Middle frontal gyrus (tissue), 1 donor: ENCODE results near the gene CYP2S1.

Source experiments
- DNase-seq: peaks from one replicate; pipeline ENCODE4 v3.0.0-alpha.2; 2015; ENCODE audit warnings: low spot score; ENCODE audit errors: extremely low spot score

CYP2S1 gene

DNA sequence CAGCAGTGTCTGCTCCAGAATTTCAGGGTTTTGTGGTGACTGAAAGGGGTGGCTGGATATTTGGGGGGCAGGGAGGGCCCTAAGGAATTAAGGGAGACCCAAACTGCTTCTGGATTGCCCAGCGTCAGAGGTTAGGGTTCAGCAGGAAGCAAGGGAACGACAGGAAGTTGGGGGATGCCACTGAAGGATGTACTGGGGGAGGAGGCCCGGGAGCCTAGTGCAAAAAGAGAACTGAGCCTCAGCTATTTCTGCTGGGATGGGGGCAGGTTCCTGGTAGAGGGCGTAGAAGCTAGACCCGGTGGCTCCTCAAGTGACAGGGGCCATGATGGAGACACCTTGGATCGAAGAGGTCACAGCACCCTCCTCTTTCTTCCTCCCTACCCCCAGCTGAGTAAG, 1.1 kb downstream of the CYP2S1 start:
- no peak for DNase-seq

DNA sequence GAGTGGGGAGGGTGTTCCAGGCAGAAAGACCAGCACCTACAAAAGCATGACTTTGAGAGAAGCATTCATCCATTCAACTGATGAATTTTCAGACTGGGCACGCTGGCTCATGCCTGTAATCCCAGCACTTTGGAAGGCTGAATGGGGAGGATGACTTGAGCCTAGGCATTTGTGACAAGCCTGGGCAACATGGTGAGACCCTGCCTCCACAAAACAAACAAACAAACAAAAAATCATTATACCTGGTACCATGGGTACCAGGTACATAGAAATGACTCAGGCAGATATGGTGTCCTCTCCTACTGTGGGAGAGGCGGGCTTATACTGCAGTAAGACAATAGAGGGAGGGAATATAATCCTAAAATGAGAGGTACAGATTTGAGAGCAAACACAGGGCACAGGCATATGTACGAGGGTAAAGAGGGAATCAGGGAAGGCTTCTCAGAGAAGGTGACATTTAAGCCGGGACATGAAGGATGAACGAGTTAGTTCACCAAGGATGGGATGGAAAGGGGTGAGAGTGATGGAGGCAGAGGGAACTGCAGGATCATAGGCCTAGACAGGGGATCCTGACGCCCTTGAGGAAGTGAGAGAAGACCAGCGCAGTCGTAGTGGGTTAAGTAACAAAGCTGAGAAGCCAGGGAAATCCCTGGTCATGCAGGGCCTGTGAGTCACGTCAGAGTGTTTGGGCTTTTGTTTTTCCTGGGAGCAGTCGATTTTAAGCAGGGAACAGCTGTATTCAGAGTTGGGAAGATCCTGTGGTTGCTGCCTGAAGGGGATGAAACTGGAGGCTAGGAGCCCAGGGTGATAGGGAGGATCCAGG, 2.9 kb downstream of the CYP2S1 start:
- DNase-seq, result no peak

DNA sequence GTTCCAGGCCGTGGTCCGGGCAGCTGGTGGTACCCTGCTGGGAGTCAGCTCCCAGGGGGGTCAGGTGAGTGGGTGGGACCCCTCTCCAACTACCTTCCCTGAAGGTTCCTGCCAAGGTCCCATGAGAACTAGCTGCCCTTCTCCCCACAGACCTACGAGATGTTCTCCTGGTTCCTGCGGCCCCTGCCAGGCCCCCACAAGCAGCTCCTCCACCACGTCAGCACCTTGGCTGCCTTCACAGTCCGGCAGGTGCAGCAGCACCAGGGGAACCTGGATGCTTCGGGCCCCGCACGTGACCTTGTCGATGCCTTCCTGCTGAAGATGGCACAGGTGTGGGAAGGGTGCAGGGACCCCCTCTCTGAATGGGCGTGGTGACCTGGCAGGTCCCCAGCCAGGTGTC, 5.5 kb downstream of the CYP2S1 start:
- DNase-seq, result no peak

GRCh38 chr19:41203371-41203770, 10.4 kb downstream of the CYP2S1 start:
- no peak for DNase-seq

- DNase-seq, result peak; percentile 31
Observed at GRCh38 chr19:41204338-41204737, 11.3 kb downstream of the CYP2S1 start.

DNA sequence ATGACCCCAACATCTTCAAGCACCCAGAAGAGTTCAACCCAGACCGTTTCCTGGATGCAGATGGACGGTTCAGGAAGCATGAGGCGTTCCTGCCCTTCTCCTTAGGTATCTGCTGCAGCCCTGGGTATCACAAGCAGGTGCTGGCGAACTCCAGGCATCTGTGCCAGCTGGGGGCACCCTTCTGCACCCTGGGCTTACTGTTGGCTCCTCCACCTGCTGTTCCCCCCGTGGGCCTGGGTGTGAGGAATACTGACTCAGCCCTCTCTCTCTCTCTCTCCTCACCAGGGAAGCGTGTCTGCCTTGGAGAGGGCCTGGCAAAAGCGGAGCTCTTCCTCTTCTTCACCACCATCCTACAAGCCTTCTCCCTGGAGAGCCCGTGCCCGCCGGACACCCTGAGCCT, 13.0 kb downstream of the CYP2S1 start:
- DNase-seq, result no peak

- DNase-seq, result no peak
Observed at GRCh38 chr19:41206456-41206855, 13.4 kb downstream of the CYP2S1 start.

DNA sequence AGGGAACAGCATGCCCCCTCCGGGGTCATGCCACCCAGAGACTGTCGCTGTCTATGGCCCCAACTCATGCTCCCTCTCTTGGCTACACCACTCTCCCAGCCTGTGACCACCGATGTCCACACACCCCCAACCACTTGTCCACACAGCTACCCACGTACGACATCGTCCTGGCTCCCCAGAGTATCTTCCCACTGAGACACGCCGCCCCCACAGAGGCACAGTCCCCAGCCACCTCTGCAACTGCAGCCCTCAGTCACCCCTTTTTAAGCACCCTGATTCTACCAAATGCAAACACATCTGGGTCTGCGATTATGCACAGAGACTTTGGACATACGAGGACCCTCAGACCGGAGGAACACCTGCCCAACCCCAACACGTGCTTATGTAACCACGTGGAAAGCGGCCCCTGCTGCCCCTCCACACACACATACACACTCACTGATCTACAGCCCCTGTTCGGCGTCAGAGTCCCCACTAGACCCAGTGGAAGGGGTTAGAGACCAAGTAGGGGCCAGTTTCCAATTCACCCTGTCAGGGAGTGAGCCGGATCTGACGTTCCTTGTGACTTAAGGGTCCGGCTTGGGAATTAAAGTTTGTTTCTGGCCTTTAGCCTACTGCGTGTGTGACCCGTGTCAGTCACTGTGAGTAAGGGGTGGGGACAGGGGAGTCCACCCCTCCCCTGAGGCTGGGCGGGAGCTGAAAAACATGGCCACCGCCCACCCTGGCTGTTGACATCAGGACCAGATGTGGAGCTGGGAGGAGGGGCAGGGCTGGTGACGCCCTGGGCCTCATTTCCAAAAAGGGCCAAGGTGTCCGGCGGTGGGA, 14.1 kb downstream of the CYP2S1 start:
- DNase-seq, result no peak

DNA sequence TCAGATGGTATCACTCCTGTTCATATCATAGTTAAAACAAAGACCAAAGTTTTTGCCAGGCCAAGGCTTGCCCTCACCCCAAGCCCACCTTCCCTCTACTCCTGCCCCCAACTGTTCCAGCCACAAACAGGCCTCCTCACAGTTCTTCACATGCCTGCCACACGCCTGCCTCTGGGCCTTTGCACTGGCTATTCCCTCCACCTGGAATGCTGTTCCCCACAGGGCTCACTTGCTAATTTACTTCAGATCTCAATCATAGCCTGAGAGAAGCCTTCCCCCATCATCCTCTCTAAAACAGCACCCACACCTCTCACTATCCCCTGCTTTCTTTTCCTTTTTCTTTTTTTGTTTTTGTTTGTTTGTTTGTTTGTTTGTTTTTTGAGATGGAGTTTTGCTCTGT, 21.1 kb downstream of the CYP2S1 start:
- no peak for DNase-seq

- DNase-seq, result no peak
Observed at GRCh38 chr19:41217741-41218140, 24.7 kb downstream of the CYP2S1 start.

GRCh38 chr19:41218249-41218614, 25.2 kb downstream of the CYP2S1 start:
- DNase-seq, result no peak

DNA sequence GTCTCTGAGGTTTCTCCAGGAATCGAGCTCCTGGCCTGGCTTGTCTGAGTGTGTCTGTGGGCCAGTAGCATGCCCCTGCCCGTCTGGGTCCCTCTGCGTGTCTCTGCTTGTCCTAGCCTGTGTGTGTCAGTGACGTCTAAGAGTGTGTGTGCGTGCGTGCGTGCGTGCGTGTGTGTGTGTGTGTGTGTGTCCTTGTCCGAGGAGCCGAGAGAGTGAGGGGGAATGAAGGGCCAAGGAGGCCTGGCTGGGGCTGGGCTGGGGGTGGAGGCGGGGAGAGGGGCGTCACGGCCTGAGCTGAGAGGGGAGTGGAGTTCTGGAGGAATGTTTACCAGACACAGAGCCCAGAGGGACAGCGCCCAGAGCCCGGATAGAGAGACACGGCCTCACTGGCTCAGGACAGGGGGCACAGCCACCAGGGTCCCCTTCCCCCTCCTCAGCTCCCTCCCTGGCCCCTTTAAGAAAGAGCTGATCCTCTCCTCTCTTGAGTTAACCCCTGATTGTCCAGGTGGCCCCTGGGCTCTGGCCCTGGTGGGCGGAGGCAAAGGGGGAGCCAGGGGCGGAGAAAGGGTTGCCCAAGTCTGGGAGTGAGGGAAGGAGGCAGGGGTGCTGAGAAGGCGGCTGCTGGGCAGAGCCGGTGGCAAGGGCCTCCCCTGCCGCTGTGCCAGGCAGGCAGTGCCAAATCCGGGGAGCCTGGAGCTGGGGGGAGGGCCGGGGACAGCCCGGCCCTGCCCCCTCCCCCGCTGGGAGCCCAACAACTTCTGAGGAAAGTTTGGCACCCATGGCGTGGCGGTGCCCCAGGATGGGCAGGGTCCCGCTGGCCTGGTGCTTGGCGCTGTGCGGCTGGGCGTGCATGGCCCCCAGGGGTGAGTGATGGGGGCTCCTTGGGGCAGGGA, 25.8 kb downstream of the CYP2S1 start, which contains the start of gene AXL:
Gene AXL, plus strand, starts transcription at position 609 of the 893 bp plus-strand sequence. Its CDS starts 170 bp downstream, at position 779.
- DNase-seq, result peak; percentile 13

- no peak for DNase-seq
Observed at GRCh38 chr19:41219924-41220567, 27.0 kb downstream of the CYP2S1 start.

- no peak for DNase-seq
Observed at GRCh38 chr19:41220811-41221210, 27.8 kb downstream of the CYP2S1 start.

- DNase-seq, result no peak
Observed at GRCh38 chr19:41221514-41222205, 28.6 kb downstream of the CYP2S1 start.

GRCh38 chr19:41222240-41222639, 29.2 kb downstream of the CYP2S1 start:
- DNase-seq, result no peak

GRCh38 chr19:41223431-41224234, 30.6 kb downstream of the CYP2S1 start:
- no peak for DNase-seq

- no peak for DNase-seq
Observed at GRCh38 chr19:41224632-41225031, 31.6 kb downstream of the CYP2S1 start.

- DNase-seq, result no peak
Observed at GRCh38 chr19:41225238-41226052, 32.4 kb downstream of the CYP2S1 start.
